ENCODE results near the gene PIAS1.

GRCh38 chr15:68081869-68082505, 27.9 kb downstream of the PIAS1 start:
- no peak for TF ChIP-seq CTCF (IDR thresholded peaks at IDR 0.05; ENCODE audit: insufficient read depth, low read length, poor library complexity, severe bottlenecking)
- TF ChIP-seq EZH2phosphoT487 (conservative IDR thresholded peaks at IDR 0.05; ENCODE audit: low read length) = no peak

Measured in SU-DHL-6 (cell line).